ENCODE measurements around the gene TADA3. TPM values are rescaled to one million over a fixed set of nuclear protein-coding genes. Genes with fewer than 3 reads are reported as not detected.

Gene TADA3
- total and polyA plus RNA-seq, 2 donors (not counting 1 experiment from before 2014, with no cell fraction given) = 51.2 to 87.9 TPM

- Histone ChIP-seq H3K4me1 (ENCODE audit: control insufficient read depth, extremely low read depth, insufficient read depth, low read length) (peaks cover 3% of the 10 kb centered on the region), H3K9ac (ENCODE audit: insufficient read depth, low read length) (no peak overlapping the region), H3K36me3 (ENCODE audit: control insufficient read depth, insufficient read depth, low read length) (peaks cover 28% of the 10 kb centered on the region), H4K20me1 (ENCODE audit: control insufficient read depth, extremely low read depth, insufficient read depth, low read length) (no peaks in the 10 kb centered on the region), H3K27me3 (ENCODE audit: control insufficient read depth, insufficient read depth, low read length) (no peaks in the 10 kb centered on the region), H3K4me2 (ENCODE audit: extremely low read depth, insufficient read depth, low read length) (no peak overlapping the region), H2AFZ (ENCODE audit: low read length) (no peak overlapping the region), H3K9me3 (ENCODE audit: control insufficient read depth, insufficient read depth, low read depth, low read length) (no peaks in the 10 kb centered on the region), H3K27ac (ENCODE audit: insufficient read depth, low read length) (no peak overlapping the region), H3K79me2 (ENCODE audit: control insufficient read depth, insufficient read depth, low read length) (no peaks in the 10 kb centered on the region), H3K4me3 (replicated peaks in 1 of 4; ENCODE audit: control extremely low read depth in 1 of 4, insufficient read depth in 1 of 4, low read depth in 3 of 4, low read length in 4 of 4) (no peak overlapping the region)
- TF ChIP-seq EZH2 (IDR thresholded peaks at IDR 0.05; ENCODE audit: low read length, missing control alignments) (no peak), CTCF (conservative IDR thresholded peaks at IDR 0.05 in 1 of 2, IDR thresholded peaks at IDR 0.05 in 1 of 2; ENCODE audit: low read depth in 1 of 2, low read length in 2 of 2) (no peak)
- DNase-seq (ENCODE audit: low read depth in 2 of 2) = no peak
These were observed 13.9 kb upstream of the TADA3 start for GRCh38 chr3:9806137-9806536.

- Histone ChIP-seq H3K79me2 (ENCODE audit: control insufficient read depth, insufficient read depth, low read length) (no peaks in the 10 kb centered on the region), H3K27ac (ENCODE audit: insufficient read depth, low read length) (no peak overlapping the region), H4K20me1 (ENCODE audit: control insufficient read depth, extremely low read depth, insufficient read depth, low read length) (no peaks in the 10 kb centered on the region), H3K9ac (ENCODE audit: insufficient read depth, low read length) (no peak overlapping the region), H3K4me3 (replicated peaks in 1 of 4; ENCODE audit: control extremely low read depth in 1 of 4, insufficient read depth in 1 of 4, low read depth in 3 of 4, low read length in 4 of 4) (no peak overlapping the region), H3K9me3 (ENCODE audit: control insufficient read depth, insufficient read depth, low read depth, low read length) (no peaks in the 10 kb centered on the region), H3K4me2 (ENCODE audit: extremely low read depth, insufficient read depth, low read length) (no peak overlapping the region), H3K4me1 (ENCODE audit: control insufficient read depth, extremely low read depth, insufficient read depth, low read length) (no peaks in the 10 kb centered on the region), H2AFZ (ENCODE audit: low read length) (no peak overlapping the region), H3K27me3 (ENCODE audit: control insufficient read depth, insufficient read depth, low read length) (no peaks in the 10 kb centered on the region), H3K36me3 (ENCODE audit: control insufficient read depth, insufficient read depth, low read length) (peaks cover 29% of the 10 kb centered on the region)
- TF ChIP-seq CTCF (conservative IDR thresholded peaks at IDR 0.05 in 1 of 2, IDR thresholded peaks at IDR 0.05 in 1 of 2; ENCODE audit: low read depth in 1 of 2, low read length in 2 of 2) (no peak), EZH2 (IDR thresholded peaks at IDR 0.05; ENCODE audit: low read length, missing control alignments) (no peak)
- no peak for DNase-seq (ENCODE audit: low read depth in 2 of 2)
These were observed 12.7 kb upstream of the TADA3 start for GRCh38 chr3:9804996-9805395.

- no peak overlapping the region for H3K27ac ChIP-seq (ENCODE audit: insufficient read depth, low read length)
- no peaks in the 10 kb centered on the region for H4K20me1 ChIP-seq (ENCODE audit: control insufficient read depth, extremely low read depth, insufficient read depth, low read length)
These were observed 11.2 kb upstream of the TADA3 start for GRCh38 chr3:9803494-9803893.

More at GRCh38 chr3:9803494-9803893, 11.2 kb upstream of the TADA3 start:
- Histone ChIP-seq H3K4me1 (ENCODE audit: control insufficient read depth, extremely low read depth, insufficient read depth, low read length) (no peaks in the 10 kb centered on the region), H2AFZ (ENCODE audit: low read length) (no peak overlapping the region), H3K9ac (ENCODE audit: insufficient read depth, low read length) (no peak overlapping the region), H3K27me3 (ENCODE audit: control insufficient read depth, insufficient read depth, low read length) (no peaks in the 10 kb centered on the region), H3K4me2 (ENCODE audit: extremely low read depth, insufficient read depth, low read length) (no peak overlapping the region), H3K9me3 (ENCODE audit: control insufficient read depth, insufficient read depth, low read depth, low read length) (no peaks in the 10 kb centered on the region), H3K79me2 (ENCODE audit: control insufficient read depth, insufficient read depth, low read length) (no peaks in the 10 kb centered on the region), H3K36me3 (ENCODE audit: control insufficient read depth, insufficient read depth, low read length) (peaks cover 31% of the 10 kb centered on the region), H3K4me3 (replicated peaks in 1 of 4; ENCODE audit: control extremely low read depth in 1 of 4, insufficient read depth in 1 of 4, low read depth in 3 of 4, low read length in 4 of 4) (no peak overlapping the region)
- DNase-seq (ENCODE audit: low read depth in 2 of 2) = no peak
- TF ChIP-seq CTCF (conservative IDR thresholded peaks at IDR 0.05 in 1 of 2, IDR thresholded peaks at IDR 0.05 in 1 of 2; ENCODE audit: low read depth in 1 of 2, low read length in 2 of 2) (no peak), EZH2 (IDR thresholded peaks at IDR 0.05; ENCODE audit: low read length, missing control alignments) (no peak)

All from fibroblast of lung (primary cell).